SK-N-SH treated with all-trans-retinoic acid at 6 μM for 48 hours (cell line): ENCODE data around the gene AKAP13.

Experiments
- ATAC-seq: fragments of 200-7000 bp; cut with Tn5 transposase; 3 replicates; pipeline ENCODE4 v1.9.1; 2020; ENCODE audit warnings: mild to moderate bottlenecking, moderate library complexity
- ARNTL ChIP-seq: fragments of 450-650 bp; formaldehyde crosslinking; IDR thresholded peaks from 2 replicates; pipeline ENCODE4 v1.5.0; 2020; ENCODE audit warnings: low read depth, mild to moderate bottlenecking, moderate library complexity, borderline replicate concordance
- CREB5 ChIP-seq: fragments of 250-450 bp; sonication (Bioruptor Pico); IDR thresholded peaks from 2 replicates; pipeline ENCODE4 v1.5.1; 2020; ENCODE audit warnings: low read depth, mild to moderate bottlenecking, moderate library complexity
- CSDC2 ChIP-seq: fragments of 250-450 bp; sonication (Bioruptor Pico); IDR thresholded peaks from 2 replicates; pipeline ENCODE4 v1.5.0; 2020; ENCODE audit warnings: mild to moderate bottlenecking, moderate library complexity
- CSRNP3 ChIP-seq: fragments of 250-450 bp; sonication (Bioruptor Pico); IDR thresholded peaks from 2 replicates; pipeline ENCODE4 v1.5.1; 2021; ENCODE audit warnings: mild to moderate bottlenecking, moderate library complexity
- ESRRG ChIP-seq: fragments of 250-450 bp; sonication (Bioruptor Pico); IDR thresholded peaks from 2 replicates; pipeline ENCODE4 v1.6.1; 2021; ENCODE audit warnings: mild to moderate bottlenecking
- GLIS3 ChIP-seq: fragments of 250-450 bp; sonication (Bioruptor Pico); IDR thresholded peaks from 2 replicates; pipeline ENCODE4 v1.5.0; 2020; ENCODE audit warnings: mild to moderate bottlenecking, moderate library complexity
- ISL1 ChIP-seq: fragments of 250-450 bp; sonication (Bioruptor Pico); IDR thresholded peaks from 2 replicates; pipeline ENCODE4 v2.1.2; 2022; ENCODE audit warnings: mild to moderate bottlenecking, moderate library complexity
- OSR1 ChIP-seq: fragments of 250-450 bp; sonication (Bioruptor Pico); IDR thresholded peaks from 2 replicates; pipeline ENCODE4 v1.8.0; 2022; ENCODE audit warnings: moderate library complexity, mild to moderate bottlenecking, inconsistent platforms
- PATZ1 ChIP-seq: fragments of 250-450 bp; sonication (Bioruptor Pico); IDR thresholded peaks from 2 replicates; pipeline ENCODE4 v1.8.0; 2020; ENCODE audit warnings: mild to moderate bottlenecking, moderate library complexity, borderline replicate concordance
- POU6F1 ChIP-seq: fragments of 250-450 bp; sonication (Bioruptor Pico); IDR thresholded peaks from 2 replicates; pipeline ENCODE4 v1.8.0; 2021; ENCODE audit warnings: low read depth, mild to moderate bottlenecking, moderate library complexity, borderline replicate concordance
- PPARA ChIP-seq: fragments of 250-450 bp; sonication (Bioruptor Pico); IDR thresholded peaks from 2 replicates; pipeline ENCODE4 v1.5.0; 2020; ENCODE audit warnings: mild to moderate bottlenecking, borderline replicate concordance
- RARB ChIP-seq: fragments of 250-450 bp; sonication (Bioruptor Pico); IDR thresholded peaks from 2 replicates; pipeline ENCODE4 v1.8.0; 2021; ENCODE audit warnings: mild to moderate bottlenecking, moderate library complexity
- SNAI2 ChIP-seq: fragments of 250-450 bp; sonication (Bioruptor Pico); IDR thresholded peaks from 2 replicates; pipeline ENCODE4 v1.5.0; 2020; ENCODE audit warnings: mild to moderate bottlenecking, moderate library complexity
- TOX ChIP-seq: fragments of 250-450 bp; sonication (Bioruptor Pico); IDR thresholded peaks from 2 replicates; pipeline ENCODE4 v1.8.0; 2021; ENCODE audit warnings: mild to moderate bottlenecking, moderate library complexity, borderline replicate concordance
- TSHZ2 ChIP-seq: fragments of 250-450 bp; sonication (Bioruptor Pico); IDR thresholded peaks from 2 replicates; pipeline ENCODE4 v1.5.0; 2020; ENCODE audit warnings: mild to moderate bottlenecking, moderate library complexity
- ZC3H10 ChIP-seq: fragments of 250-450 bp; sonication (Bioruptor Pico); IDR thresholded peaks from 2 replicates; pipeline ENCODE4 v1.5.1; 2021; ENCODE audit warnings: mild to moderate bottlenecking, moderate library complexity
- ZFP3 ChIP-seq: fragments of 250-450 bp; sonication (Bioruptor Pico); IDR thresholded peaks from 2 replicates; pipeline ENCODE4 v1.5.0; 2020; ENCODE audit warnings: mild to moderate bottlenecking, moderate library complexity
- ZNF565 ChIP-seq: fragments of 450-650 bp; formaldehyde crosslinking; conservative IDR thresholded peaks from 2 replicates; pipeline ENCODE4 v1.5.0; 2020; ENCODE audit warnings: low read depth, mild to moderate bottlenecking, moderate library complexity
- ZNF70 ChIP-seq: fragments of 450-650 bp; formaldehyde crosslinking; IDR thresholded peaks from 2 replicates; pipeline ENCODE4 v1.5.0; 2020; ENCODE audit warnings: mild to moderate bottlenecking, moderate library complexity
- ZNF8 ChIP-seq: fragments of 450-650 bp; formaldehyde crosslinking; IDR thresholded peaks from 2 replicates; pipeline ENCODE4 v1.5.0; 2020; ENCODE audit warnings: mild to moderate bottlenecking, moderate library complexity

AKAP13 gene

GRCh38 chr15:85559530-85559929, 179.1 kb downstream of the AKAP13 start:
- ATAC-seq, result no peak
- TF ChIP-seq CSRNP3 (CRISPR knock-in tag), result no peak
- TF ChIP-seq ARNTL (CRISPR knock-in tag), result no peak
- TF ChIP-seq ZNF70 (CRISPR knock-in tag), result no peak
- TF ChIP-seq ZNF565 (CRISPR knock-in tag), result no peak
- TF ChIP-seq TSHZ2, result no peak
- no peak for TF ChIP-seq PPARA (CRISPR knock-in tag)

GRCh38 chr15:85562824-85563223, 182.4 kb downstream of the AKAP13 start:
- ATAC-seq, result no peak
- TF ChIP-seq TOX (no peak), OSR1 (CRISPR knock-in tag) (no peak), CREB5 (no peak), ZNF8 (CRISPR knock-in tag) (no peak), ZNF70 (CRISPR knock-in tag) (no peak), GLIS3 (CRISPR knock-in tag) (no peak), ZFP3 (no peak), ISL1 (no peak), PPARA (CRISPR knock-in tag) (no peak), ZNF565 (CRISPR knock-in tag) (no peak), CSDC2 (CRISPR knock-in tag) (no peak), RARB (no peak), CSRNP3 (CRISPR knock-in tag) (no peak), ARNTL (CRISPR knock-in tag) (no peak), ZC3H10 (CRISPR knock-in tag) (no peak), POU6F1 (no peak), ESRRG (CRISPR knock-in tag) (no peak), TSHZ2 (no peak), SNAI2 (CRISPR knock-in tag) (no peak), PATZ1 (CRISPR knock-in tag) (no peak)
